Iris pigment epithelial cell (primary cell): ENCODE results near the gene CPE.
"Not testable (repeated sequence)": the region's sequence is repeated elsewhere in the genome, so short reads cannot be mapped to it uniquely, and the experiment has no call there.

Experiments
- DNase-seq: peaks from one replicate; pipeline ENCODE4 v3.0.0-alpha.2; 2011; ENCODE audit warnings: low read depth

Gene CPE

DNA sequence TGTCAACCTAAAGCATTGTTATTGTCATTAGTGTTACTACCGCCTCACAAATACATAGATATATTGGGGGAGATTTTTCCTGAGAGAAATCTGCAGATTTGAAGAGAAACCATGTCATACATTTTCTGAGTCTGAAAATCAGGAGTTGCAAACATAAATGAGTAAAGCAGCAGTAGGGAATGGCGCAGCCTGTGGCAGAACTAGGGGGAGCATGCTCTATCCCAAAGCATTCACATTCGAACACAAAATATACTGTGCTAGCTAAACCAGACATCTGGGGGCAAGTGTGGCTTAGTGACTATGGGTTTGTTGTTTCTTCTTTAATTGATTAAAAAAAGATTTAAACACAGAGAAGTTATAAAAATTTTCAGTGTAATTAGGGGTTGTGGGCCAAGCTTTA lies 83.2 kb downstream of the CPE start:
- no peak for DNase-seq

- DNase-seq, result no peak
These were observed 85.6 kb downstream of the CPE start for GRCh38 chr4:165464376-165464775.

DNA sequence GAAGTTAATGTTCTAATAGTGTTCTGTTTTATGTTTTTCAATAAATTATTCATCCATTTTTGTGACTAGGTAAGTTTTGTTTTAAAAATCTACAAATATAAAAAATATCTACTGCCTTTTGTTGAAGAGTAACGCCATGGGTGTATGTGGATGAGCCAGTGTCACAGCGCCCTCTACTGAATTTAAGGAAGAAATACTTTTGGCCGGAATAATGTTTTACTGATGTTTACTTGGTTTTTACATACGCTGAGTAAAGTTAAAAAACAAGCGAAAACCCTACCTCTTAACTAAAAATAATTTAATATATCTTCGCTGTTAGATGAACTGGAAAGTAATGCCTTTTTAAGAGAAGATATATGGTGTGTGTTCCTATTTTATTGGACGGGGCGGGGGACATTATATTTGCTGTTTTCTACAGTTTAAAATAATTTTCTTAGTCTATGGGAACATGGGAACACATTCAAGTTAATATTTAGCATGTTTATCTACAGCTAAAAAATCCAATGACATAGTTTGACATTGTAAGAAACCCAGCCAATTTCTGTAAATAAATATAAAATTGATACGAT lies 86.1 kb downstream of the CPE start:
- DNase-seq, result peak; percentile 50

DNA sequence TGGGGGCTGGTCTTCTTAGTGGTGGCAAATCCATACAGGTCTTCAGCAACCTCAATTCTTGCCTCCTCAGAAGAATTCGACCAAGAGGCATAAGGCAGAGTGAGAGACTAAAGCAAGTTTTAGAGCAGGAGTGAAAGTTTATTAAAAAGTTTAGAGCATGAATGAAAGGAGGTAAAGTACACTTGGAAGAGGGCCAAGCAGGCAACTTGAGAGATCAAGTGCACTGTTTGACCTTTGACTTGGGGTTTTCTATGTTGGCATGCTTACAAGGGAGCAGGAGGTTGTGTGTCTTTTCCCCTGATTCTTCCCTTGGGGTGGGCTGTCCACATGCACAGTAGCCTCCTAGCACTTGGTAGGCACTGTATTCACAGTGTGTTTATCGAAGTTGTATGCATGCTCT lies 91.2 kb downstream of the CPE start:
- no peak for DNase-seq

DNA sequence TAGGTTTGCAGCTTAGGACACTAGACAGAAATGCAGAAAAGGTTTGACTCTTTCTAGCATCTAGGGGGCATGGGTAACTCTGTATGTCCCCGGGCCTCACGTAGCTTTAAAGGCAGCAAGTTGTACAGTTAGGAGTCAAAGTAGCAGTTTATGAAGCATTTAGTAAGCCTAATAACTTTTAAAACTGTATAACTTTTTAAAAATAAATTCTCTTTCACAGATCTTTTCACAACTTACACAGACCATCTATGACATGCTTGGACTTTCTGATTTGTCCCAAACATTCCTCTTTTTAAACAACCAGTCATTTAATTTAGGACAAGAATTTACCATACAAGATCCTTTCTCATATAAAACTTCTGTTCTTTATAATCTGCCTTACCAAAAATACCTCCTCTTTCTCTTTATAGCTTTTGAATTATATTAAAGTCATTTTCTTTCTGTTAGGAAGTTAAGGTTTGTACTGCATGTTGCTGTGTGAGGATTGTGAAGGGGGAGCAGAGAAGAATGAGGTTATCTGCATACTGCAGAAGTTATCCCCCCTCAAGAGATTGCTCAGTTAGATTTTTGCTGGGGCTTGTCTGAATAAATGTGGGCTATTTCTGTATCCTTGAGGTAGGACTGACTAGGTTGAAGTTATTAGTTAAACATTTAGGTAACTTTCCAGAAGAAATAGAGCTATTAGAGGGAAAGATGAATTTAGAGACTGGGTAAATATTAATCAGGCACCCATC lies 94.3 kb downstream of the CPE start:
- DNase-seq, result no peak

DNA sequence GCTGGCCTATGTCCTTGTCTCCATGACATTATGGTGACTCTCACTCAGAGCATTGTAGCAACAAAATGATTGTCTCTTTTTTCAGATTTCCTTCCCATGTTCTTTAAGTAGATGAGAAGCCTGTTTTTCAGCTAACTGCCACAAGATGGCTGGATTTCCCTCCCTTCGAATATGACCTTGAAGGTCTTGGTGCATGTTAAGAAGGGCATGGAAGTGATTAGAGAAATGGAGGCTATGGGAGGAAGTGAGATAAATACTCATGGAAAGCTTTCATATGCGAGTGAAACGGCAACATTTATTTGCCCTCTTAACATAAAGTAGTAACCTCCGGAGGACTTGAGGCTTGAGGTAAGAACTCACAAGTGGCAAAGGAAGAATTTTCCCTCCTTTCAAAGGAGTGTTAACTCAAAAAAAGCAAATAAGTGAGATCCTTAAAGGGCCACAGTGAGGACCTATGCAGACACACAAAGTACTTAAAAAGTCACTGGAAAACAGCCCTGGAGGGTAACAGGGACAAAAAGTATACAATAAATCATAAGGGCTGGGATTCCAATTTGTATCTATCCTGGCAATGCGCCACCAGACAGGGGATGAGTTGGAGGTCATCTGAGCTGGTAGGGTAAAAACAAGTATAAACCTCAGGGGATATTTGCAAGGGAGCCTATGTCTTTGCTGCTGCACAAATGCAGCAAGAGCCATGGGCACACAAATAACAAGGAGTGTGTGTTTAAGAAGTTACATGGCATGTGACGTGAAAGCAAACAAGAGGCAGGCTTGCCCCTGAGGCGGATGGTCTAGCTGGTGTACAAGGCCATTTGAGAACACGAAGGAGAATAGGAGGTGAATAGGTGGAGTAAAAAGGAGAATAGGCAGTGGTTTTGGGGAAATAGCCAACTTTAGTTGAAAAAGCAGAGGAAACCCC lies 96.2 kb downstream of the CPE start:
- no peak for DNase-seq

DNA sequence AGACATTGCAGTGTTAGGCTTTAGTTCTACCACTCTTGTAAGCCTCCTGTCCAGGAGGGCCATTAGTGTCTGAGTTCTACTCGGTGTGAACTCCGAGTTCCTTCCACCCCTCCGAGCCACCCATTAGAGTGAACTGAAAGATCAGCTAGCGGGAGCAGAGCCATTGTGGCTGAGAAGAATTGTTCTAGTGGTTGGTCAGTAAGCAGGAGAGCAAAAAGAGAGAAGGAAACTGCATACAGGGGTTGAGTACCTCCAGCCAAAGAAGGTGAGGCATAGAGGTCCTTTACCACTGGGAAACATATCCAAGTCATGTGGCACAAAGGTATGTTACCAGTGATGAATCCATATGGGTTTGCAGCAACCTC lies 96.9 kb downstream of the CPE start:
- no peak for DNase-seq

GRCh38 chr4:165476214-165477098 lies 97.6 kb downstream of the CPE start:
- peak; percentile 40 for DNase-seq

DNA sequence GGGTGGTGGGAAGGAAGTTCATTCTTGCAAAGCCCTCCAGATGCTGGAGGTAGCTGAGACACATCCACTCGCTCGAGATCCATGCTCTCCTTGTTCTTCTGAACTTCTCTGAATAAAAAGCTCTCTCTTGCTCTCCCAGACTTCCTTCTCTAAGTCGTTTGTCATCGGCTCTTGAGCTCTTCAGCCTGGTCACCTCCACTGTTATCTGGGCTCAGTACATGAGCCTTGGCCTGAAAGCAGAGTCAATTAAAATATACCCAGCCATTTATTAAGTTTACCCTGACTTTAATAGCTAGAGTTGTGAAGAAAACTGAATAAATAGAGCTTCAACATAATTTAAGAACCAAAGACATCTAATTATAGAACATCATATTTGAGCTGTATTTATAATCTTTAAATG lies 99.0 kb downstream of the CPE start:
- no peak for DNase-seq

- no peak for DNase-seq
These were observed 99.5 kb downstream of the CPE start for GRCh38 chr4:165478260-165478659.

DNA sequence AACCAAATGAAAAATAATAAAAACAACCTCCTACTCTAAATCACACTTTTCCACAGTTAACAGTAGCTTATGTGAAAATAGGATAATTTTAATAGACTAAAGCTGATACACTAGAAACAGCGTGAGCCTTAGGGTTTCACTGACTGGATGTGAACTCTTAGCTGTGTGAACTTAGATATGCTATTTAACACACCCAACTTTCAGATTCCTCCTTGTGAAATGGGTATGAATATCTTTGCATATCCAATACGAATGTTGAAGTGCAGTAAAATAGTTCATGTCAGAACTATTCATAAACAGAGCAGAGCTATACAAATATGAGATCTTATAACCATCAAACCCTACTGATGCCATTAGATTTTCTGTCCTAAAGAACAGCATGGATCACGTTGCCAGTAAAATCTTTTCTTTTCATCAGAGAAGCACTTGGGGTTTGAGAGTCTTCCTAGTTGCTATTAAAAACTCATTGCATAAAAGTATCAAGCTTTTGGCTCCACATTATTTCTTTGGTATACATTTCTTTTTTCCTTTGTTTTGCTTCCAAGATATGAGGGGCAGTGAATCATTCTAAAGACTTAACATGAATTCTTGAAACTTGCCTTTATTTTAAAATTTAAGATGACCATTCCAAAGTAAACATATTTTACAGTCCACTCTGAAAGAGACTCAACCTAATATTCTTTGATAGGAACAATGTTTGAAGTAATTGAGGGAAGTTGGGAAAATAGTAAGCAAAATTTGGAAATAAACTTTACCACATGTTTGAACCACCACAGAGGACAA lies 102.4 kb downstream of the CPE start:
- no peak for DNase-seq

DNA sequence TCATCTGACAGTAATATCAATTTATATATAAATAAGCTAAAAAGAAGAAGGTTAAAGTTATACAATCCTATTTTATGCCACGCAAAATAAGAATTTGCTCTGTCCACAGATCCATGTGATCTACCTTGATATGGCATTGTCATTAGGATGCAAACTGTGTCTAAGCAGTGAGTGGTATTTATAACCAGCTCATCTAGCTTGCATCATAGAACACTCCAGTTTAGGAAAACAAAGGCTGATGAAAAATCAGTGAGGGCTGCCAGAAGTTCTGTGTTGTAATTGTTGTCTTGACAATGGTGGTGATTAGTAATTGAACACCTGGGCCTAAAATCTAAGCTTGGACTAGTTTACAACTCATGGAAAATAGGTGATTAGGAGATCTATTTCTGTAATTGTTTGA lies 111.0 kb downstream of the CPE start:
- DNase-seq, result no peak

DNA sequence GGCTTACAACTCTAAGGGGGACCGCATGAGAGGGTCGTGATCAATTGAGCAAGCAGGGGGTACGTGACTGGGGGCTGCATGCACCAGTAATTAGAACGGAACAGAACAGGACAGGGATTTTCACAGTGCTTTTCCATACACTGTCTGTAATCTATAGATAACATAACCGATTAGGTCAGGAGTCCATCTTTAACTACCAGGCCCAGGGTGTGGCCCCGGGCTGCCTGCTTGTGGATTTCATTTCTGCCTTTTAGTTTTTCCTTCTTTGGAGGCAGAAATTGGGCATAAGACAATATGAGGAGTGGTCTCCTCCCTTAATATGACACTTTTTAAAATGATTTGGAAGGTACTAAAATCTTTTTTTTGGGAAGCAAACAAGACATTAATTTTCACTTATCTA lies 113.8 kb downstream of the CPE start:
- DNase-seq, result not testable (repeated sequence)

DNA sequence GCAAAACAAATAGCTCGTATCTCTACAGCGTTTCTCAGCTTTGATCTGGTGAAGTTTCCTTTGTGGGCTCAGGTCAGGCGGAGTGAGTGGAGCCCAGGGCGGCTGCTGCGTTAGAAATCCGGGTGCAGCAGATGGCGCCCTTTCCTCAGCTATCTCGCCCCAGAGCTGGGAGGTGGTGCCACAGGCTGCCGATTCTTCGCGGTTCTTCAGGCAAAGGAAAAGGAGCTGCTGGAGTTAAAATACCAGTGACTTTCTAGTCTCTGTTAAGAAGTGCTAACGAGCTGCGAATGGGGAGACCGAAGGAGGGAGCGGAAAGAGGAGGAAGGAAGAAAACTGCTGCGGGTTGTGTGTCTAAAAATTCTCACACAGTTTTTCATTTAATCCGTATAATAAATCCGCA lies 114.6 kb downstream of the CPE start:
- peak; percentile 61 for DNase-seq

- DNase-seq, result peak; percentile 75
These were observed 124.4 kb downstream of the CPE start for GRCh38 chr4:165502916-165503907.

DNA sequence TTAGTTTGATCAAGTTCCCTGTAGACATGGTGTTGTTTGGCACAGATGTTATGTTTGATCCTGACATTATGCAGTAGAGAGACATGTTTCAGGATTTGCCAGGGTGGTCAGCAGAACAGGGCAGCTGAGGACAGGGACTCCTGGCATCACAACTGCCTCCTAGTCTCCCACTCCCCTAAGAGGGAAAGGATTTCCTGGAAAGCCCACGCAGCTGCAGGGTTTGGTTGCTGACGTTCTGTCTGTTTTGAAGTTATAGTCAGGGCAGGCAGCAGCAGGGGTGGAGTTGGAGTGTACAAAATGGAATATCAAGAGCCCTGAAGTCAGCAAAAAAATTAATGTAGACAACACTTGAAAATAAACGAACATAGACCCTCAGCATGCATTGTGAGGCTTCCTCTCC lies 125.4 kb downstream of the CPE start:
- DNase-seq, result no peak

GRCh38 chr4:165505958-165506837 lies 127.4 kb downstream of the CPE start:
- peak; percentile 67 for DNase-seq

DNA sequence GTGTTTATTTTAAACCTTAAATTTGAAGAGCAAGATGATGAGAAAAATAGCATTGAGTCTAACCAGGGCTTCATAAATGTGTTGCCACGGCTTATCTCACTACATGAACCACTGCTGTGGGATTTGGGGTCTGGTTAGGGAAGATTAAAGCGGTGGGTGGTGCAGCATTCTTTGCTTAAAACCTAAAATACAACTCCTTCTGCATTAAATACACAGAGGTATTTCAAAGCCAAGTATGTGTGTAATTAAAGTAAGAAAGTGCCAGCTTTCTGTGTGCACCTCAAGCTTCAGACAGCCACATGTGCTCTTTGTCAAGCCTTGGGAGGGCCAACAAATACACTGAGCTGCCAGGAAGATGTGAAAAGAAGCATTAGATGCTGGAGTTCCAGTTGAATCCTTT lies 128.0 kb downstream of the CPE start:
- no peak for DNase-seq

GRCh38 chr4:165507381-165507780 lies 128.6 kb downstream of the CPE start:
- no peak for DNase-seq
